H1 (cell line): ENCODE data around the gene LDLRAD4. TPM values are rescaled to one million over a fixed set of nuclear protein-coding genes. Genes with fewer than 3 reads are reported as not detected.

Experiments
- CTCF ChIA-PET: fragments of 300-600 bp; sonication (Branson Sonifier 250); formaldehyde crosslinking; loops from one replicate; lab custom pipeline; 2021; ENCODE audit not compliant: partially characterized antibody; lab: Charles Lee
- POLR2A ChIA-PET: fragments of 300-600 bp; sonication (Branson Sonifier 250); formaldehyde crosslinking; loops from one replicate; lab custom pipeline; 2021; ENCODE audit warnings: inconsistent platforms; ENCODE audit not compliant: partially characterized antibody; lab: Charles Lee
- DNase-seq, 2 experiments: peaks; one replicate each; pipeline versions ENCODE4 v3.0.0 to v3.0.0-alpha.2; 2010 to 2022; ENCODE audit warnings: low spot score in 2 of 2, low read depth in 1 of 2, mixed read lengths in 1 of 2
- FAIRE-seq: peaks from 2 replicates; lab custom pipeline; 2011; peaks lifted over from hg19 to GRCh38; lab: Jason Lieb, UNC
- H2AFZ ChIP-seq: 2 replicates; pipeline ENCODE4 v1.8.1; 2012; ENCODE audit warnings: low read length, inconsistent platforms
- H2AK5ac ChIP-seq: 2 replicates; pipeline ENCODE4 v1.6.1; 2013; ENCODE audit warnings: low read depth, low read length
- H2BK120ac ChIP-seq: replicated peaks from 2 replicates; pipeline ENCODE3; 2013; ENCODE audit warnings: low read depth, low read length, inconsistent platforms
- H2BK12ac ChIP-seq: 2 replicates; pipeline ENCODE4 v1.6.1; 2013; ENCODE audit warnings: low read depth, low read length
- H2BK15ac ChIP-seq: 2 replicates; pipeline ENCODE4 v1.6.1; 2013; ENCODE audit warnings: low read length
- H2BK20ac ChIP-seq: 2 replicates; pipeline ENCODE4 v1.6.1; 2013; ENCODE audit warnings: low read length
- H2BK5ac ChIP-seq: 2 replicates; pipeline ENCODE4 v1.6.1; 2013; ENCODE audit warnings: low read depth, low read length
- H3K14ac ChIP-seq: 2 replicates; pipeline ENCODE4 v1.6.1; 2013; ENCODE audit warnings: inconsistent platforms; ENCODE audit not compliant: insufficient read length
- H3K18ac ChIP-seq: 2 replicates; pipeline ENCODE4 v1.6.1; 2013; ENCODE audit warnings: low read length; ENCODE audit errors: extremely low read depth
- H3K23ac ChIP-seq: 2 replicates; pipeline ENCODE4 v1.6.1; 2013; ENCODE audit warnings: inconsistent platforms; ENCODE audit not compliant: insufficient read length
- H3K23me2 ChIP-seq: 2 replicates; pipeline ENCODE4 v1.6.1; 2013; ENCODE audit warnings: low read depth, low read length
- H3K27ac ChIP-seq: 2 replicates; pipeline ENCODE4 v1.6.1; 2011; ENCODE audit warnings: low read depth, low read length, inconsistent platforms
- H3K27me3 ChIP-seq, 4 experiments: replicated peaks in 1 of 4; 1 replicate in 1 of 4; 2 replicates in 3 of 4; pipeline versions ENCODE4 v1.6.1 to v1.8.1; 2011 to 2013; ENCODE audit warnings: low read length in 3 of 4, mild to moderate bottlenecking in 3 of 4, inconsistent platforms in 2 of 4, mixed read lengths in 2 of 4, moderate library complexity in 1 of 4; ENCODE audit not compliant: control insufficient read depth in 3 of 4, insufficient read depth in 3 of 4; ENCODE audit errors: extremely low read depth in 1 of 4
- H3K36me3 ChIP-seq, 4 experiments: 2 replicates each; pipeline versions ENCODE4 v1.6.1 to v1.8.1; 2011 to 2013; ENCODE audit warnings: mild to moderate bottlenecking in 4 of 4, low read length in 3 of 4, moderate library complexity in 2 of 4, control low read depth in 1 of 4, inconsistent platforms in 1 of 4; ENCODE audit not compliant: insufficient read depth in 4 of 4, control insufficient read depth in 2 of 4
- H3K4ac ChIP-seq: replicated peaks from 2 replicates; pipeline ENCODE3; 2013; ENCODE audit warnings: low read length, low read depth, mixed read lengths, inconsistent platforms; ENCODE audit not compliant: insufficient read length
- H3K4me1 ChIP-seq, 4 experiments: replicated peaks in 1 of 4; 1 replicate in 1 of 4; 2 replicates in 3 of 4; pipeline versions ENCODE4 v1.6.1 to v1.8.1; 2011 to 2013; ENCODE audit warnings: low read length in 3 of 4, inconsistent platforms in 2 of 4, mixed read lengths in 1 of 4; ENCODE audit not compliant: insufficient read depth in 4 of 4, control insufficient read depth in 3 of 4
- H3K4me2 ChIP-seq, 2 experiments: 2 replicates each; pipeline versions ENCODE4 v1.6.1 to v1.8.1; 2011 to 2013; ENCODE audit warnings: low read depth in 2 of 2, low read length in 2 of 2, control low read depth in 1 of 2, inconsistent platforms in 1 of 2, mild to moderate bottlenecking in 1 of 2; ENCODE audit not compliant: insufficient read depth in 1 of 2
- H3K4me3 ChIP-seq, 4 experiments: fragments of 200-600, 300-600 bp in 1 of 4; sonication (generic), shearing (Covaris generic), sonication (Bioruptor Twin) in 1 of 4; 2 replicates each; pipeline versions ENCODE4 v1.5.1 to v1.8.1; 2011 to 2016; ENCODE audit warnings: low read length in 4 of 4, low read depth in 3 of 4, control low read depth in 2 of 4, inconsistent platforms in 2 of 4, mild to moderate bottlenecking in 2 of 4, mixed read lengths in 1 of 4, moderate library complexity in 1 of 4; ENCODE audit not compliant: insufficient read depth in 2 of 4; ENCODE audit errors: extremely low read depth in 1 of 4
- H3K56ac ChIP-seq: replicated peaks from 2 replicates; pipeline ENCODE3; 2013; ENCODE audit warnings: low read depth, mild to moderate bottlenecking, mixed read lengths, low read length, inconsistent platforms; ENCODE audit not compliant: insufficient read length
- H3K79me1 ChIP-seq: 2 replicates; pipeline ENCODE4 v1.6.1; 2013; ENCODE audit warnings: low read depth, low read length, control low read depth
- H3K79me2 ChIP-seq, 2 experiments: 2 replicates each; pipeline versions ENCODE4 v1.6.1 to v1.8.1; 2012 to 2013; ENCODE audit warnings: low read length in 2 of 2, mild to moderate bottlenecking in 2 of 2, inconsistent platforms in 1 of 2; ENCODE audit not compliant: insufficient read depth in 2 of 2, control insufficient read depth in 1 of 2
- H3K9ac ChIP-seq, 4 experiments: replicated peaks in 1 of 4; 1 replicate in 1 of 4; 2 replicates in 3 of 4; pipeline versions ENCODE4 v1.6.1 to v1.8.1; 2011 to 2013; ENCODE audit warnings: low read depth in 3 of 4, low read length in 3 of 4, control low read depth in 2 of 4, mild to moderate bottlenecking in 2 of 4, moderate library complexity in 2 of 4, inconsistent platforms in 1 of 4; ENCODE audit errors: extremely low read depth in 1 of 4
- H3K9me3 ChIP-seq, 2 experiments: 2 replicates each; pipeline versions ENCODE4 v1.6.1 to v1.8.1; 2012 to 2013; ENCODE audit warnings: mild to moderate bottlenecking in 2 of 2, moderate library complexity in 2 of 2, control low read depth in 1 of 2, inconsistent platforms in 1 of 2, low read depth in 1 of 2, low read length in 1 of 2, mixed read lengths in 1 of 2; ENCODE audit not compliant: insufficient read depth in 2 of 2
- H4K20me1 ChIP-seq, 2 experiments: replicated peaks in 1 of 2; 2 replicates each; pipeline versions ENCODE3 to v1.8.1; 2011 to 2013; ENCODE audit warnings: inconsistent platforms in 2 of 2, low read length in 2 of 2, mild to moderate bottlenecking in 1 of 2; ENCODE audit not compliant: insufficient read depth in 2 of 2, control insufficient read depth in 1 of 2
- H4K5ac ChIP-seq: 2 replicates; pipeline ENCODE4 v1.6.1; 2013; ENCODE audit warnings: low read length, low read depth, mixed read lengths, inconsistent platforms; ENCODE audit not compliant: insufficient read length
- H4K8ac ChIP-seq: 2 replicates; pipeline ENCODE4 v1.8.0; 2013; ENCODE audit warnings: mild to moderate bottlenecking, moderate library complexity, low read length, inconsistent platforms; ENCODE audit not compliant: insufficient read depth; ENCODE audit errors: extremely low read depth
- H4K91ac ChIP-seq: replicated peaks from 2 replicates; pipeline ENCODE3; 2013; ENCODE audit warnings: low read length, mixed read lengths, inconsistent platforms; ENCODE audit not compliant: insufficient read length
- ATF2 ChIP-seq: IDR thresholded peaks from 2 replicates; pipeline ENCODE4 v1.6.1; 2012; ENCODE audit warnings: low read length, inconsistent platforms
- CTBP2 ChIP-seq: IDR thresholded peaks from 2 replicates; pipeline ENCODE4 v1.7.0; 2011; ENCODE audit warnings: borderline replicate concordance, mild to moderate bottlenecking, moderate library complexity, mixed read lengths, low read length; ENCODE audit not compliant: insufficient read depth, insufficient read length
- JUN ChIP-seq: IDR thresholded peaks from 2 replicates; pipeline ENCODE4 v1.6.1; 2011; ENCODE audit warnings: low read depth, mild to moderate bottlenecking, improper control_type of control experiment, low read length
- RBBP5 ChIP-seq: IDR thresholded peaks from 2 replicates; pipeline ENCODE4 v1.7.1; 2012; ENCODE audit warnings: low read depth, mild to moderate bottlenecking, inconsistent platforms, low read length, moderate library complexity, borderline replicate concordance
- SRF ChIP-seq: IDR thresholded peaks from 2 replicates; pipeline ENCODE4 v1.6.1; 2011; ENCODE audit warnings: mild to moderate bottlenecking, low read depth, low read length, moderate library complexity
- WGBS, 2 experiments: shearing (Covaris generic) in 1 of 2; methylation state at CpG; one replicate each; pipeline versions ENCODE4 v1.1.6 to v1.1.7; 2013 to 2015; ENCODE audit warnings: low lambda C conversion rate in 2 of 2, mixed read lengths in 2 of 2, inconsistent platforms in 1 of 2, low coverage in 1 of 2, missing lambda C conversion rate in 1 of 2; ENCODE audit not compliant: insufficient replicate concordance in 2 of 2, insufficient coverage in 1 of 2, insufficient read length in 1 of 2; ENCODE audit errors: extremely low coverage in 1 of 2, missing lambda C conversion rate in 1 of 2; 5-methylcytosine and 5-hydroxymethylcytosine counted together
- polyA plus RNA-seq, 7 experiments: library from polyadenylated mRNA; depleted of rRNA in 3 of 7; stranded (reverse) in 5 of 7; unstranded in 2 of 7; fragments of >200 nt in 5 of 7; fragments of 200-250 nt in 2 of 7; gene quantifications; 1 replicate in 5 of 7; 2 replicates in 1 of 7; 4 replicates in 1 of 7; pipeline versions ENCODE4 v1.2.1 to v1.2.3, GENCODE V29; 2011 to 2013; ENCODE audit warnings: missing spikeins in 2 of 7, mixed read lengths in 2 of 7
- total RNA-seq: library from RNA; stranded (reverse); fragmentation: NEBNext Ultra II Directional; extraction: Animal tissue kit (Norgen Biotek cat#: 25700); gene quantifications from 2 replicates; pipeline ENCODE4 v1.2.1, GENCODE V29; 2021

Gene LDLRAD4
- total and polyA plus RNA-seq, 2 of the 8 experiments (the other 6 are each of a cell fraction or from before 2014, with no cell fraction given), result 0.77 to 1.4 TPM

DNA sequence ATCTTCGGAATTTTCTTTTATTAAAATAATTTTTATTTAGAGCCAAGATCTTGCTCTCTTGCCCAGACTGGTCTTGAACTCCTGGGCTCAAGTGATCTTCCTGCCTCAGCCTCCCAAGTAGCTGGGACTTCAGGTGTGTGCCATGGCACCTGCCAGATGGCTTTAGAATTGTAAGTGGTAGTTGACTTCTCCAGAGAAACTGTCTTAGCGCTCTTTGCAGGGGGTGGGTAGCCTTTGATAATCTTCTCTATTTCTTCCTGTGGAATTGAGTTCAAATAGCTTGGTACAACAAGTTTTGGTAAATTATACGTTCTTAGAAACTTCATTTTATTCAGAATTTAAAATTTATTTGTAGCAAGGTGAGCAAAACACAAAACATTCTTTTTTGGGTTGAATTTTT lies 113.3 kb downstream of the LDLRAD4 start:
- no peak for DNase-seq
- Histone ChIP-seq H2BK12ac (no peak overlapping the region), H3K14ac (no peak overlapping the region), H3K18ac (no peak overlapping the region), H3K79me2 (no peaks in the 10 kb centered on the region), H3K56ac (no peak overlapping the region), H3K23me2 (no peaks in the 10 kb centered on the region), H4K20me1 (no peaks in the 10 kb centered on the region), H3K4me3 (no peak overlapping the region), H3K9me3 (0 out of 4 replicates have a peak, but pooled peaks cover 0 to 2% of the 10 kb centered on the region in 2 experiments), H4K8ac (no peak overlapping the region), H2BK15ac (no peak overlapping the region), H2AK5ac (no peak overlapping the region), H3K79me1 (no peaks in the 10 kb centered on the region), H3K9ac (no peak overlapping the region), H2AFZ (no peak overlapping the region), H2BK120ac (no peak overlapping the region), H3K36me3 (no peaks in the 10 kb centered on the region), H3K27me3 (no peaks in the 10 kb centered on the region), H4K91ac (no peak overlapping the region), H3K4me2 (no peak overlapping the region), H2BK20ac (no peak overlapping the region), H4K5ac (no peak overlapping the region), H3K4ac (no peak overlapping the region), H3K27ac (no peak overlapping the region), H3K4me1 (no peaks in the 10 kb centered on the region), H2BK5ac (no peak overlapping the region), H3K23ac (no peak overlapping the region)
- no peak for FAIRE-seq
- ChIA-PET CTCF (no interaction called here), POLR2A (no interaction called here)
- TF ChIP-seq ATF2 (no peak), SRF (no peak), RBBP5 (no peak), CTBP2 (no peak), JUN (no peak)
- WGBS, 2 experiments, result 87% methylated on average over 3 of the region's 3 CpGs; no CpG with 5 or more reads in 1 of the 2 experiments
